RWPE1 (cell line): ENCODE results near the gene CDC42EP2.
A peak's percentile ranks its signal among the peaks of the same experiment; 100 is the strongest.
"Not testable (repeated sequence)": the region's sequence is repeated elsewhere in the genome, so short reads cannot be mapped to it uniquely, and the experiment has no call there.

Experiments used
- CTCF ChIA-PET: fragments of 350-600 bp; sonication (Branson Sonifier 250); formaldehyde crosslinking; extraction: SDS; loops from one replicate; lab custom pipeline; 2021; lab: Yijun Ruan, JAX
- POLR2A ChIA-PET: fragments of 400-600 bp; formaldehyde crosslinking; extraction: SDS; loops from one replicate; lab custom pipeline; 2020; ENCODE audit warnings: antibody characterized with exemption; ENCODE audit not compliant: low non-redundant PET; lab: Yijun Ruan, JAX
- DNase-seq: peaks from one replicate; pipeline ENCODE4 v3.0.0; 2012; ENCODE audit warnings: low spot score
- H3K27ac ChIP-seq: fragments of 450-650 bp; 2 replicates; pipeline ENCODE4 v1.5.1; 2017
- TF ChIP-seq, protein P1 (sequence below): fragments of 450-650 bp; conservative IDR thresholded peaks from 2 replicates; pipeline ENCODE4 v1.5.1; 2017; ENCODE audit warnings: low read depth, mild to moderate bottlenecking

Gene CDC42EP2

GRCh38 chr11:65329944-65330403, 15.3 kb downstream of the CDC42EP2 start:
- H3K27ac ChIP-seq, result peak overlapping the region; percentile 49
- peak; percentile 61 for DNase-seq
- POLR2A ChIA-PET, result interaction anchor here (1.0 kb wide), 2 partner anchors 68 to 208 kb away, joined by 3 to 5 read pairs; partner anchors contain the start of genes FAU, MRPL49 and POLA2
- TF ChIP-seq, protein P1, sequence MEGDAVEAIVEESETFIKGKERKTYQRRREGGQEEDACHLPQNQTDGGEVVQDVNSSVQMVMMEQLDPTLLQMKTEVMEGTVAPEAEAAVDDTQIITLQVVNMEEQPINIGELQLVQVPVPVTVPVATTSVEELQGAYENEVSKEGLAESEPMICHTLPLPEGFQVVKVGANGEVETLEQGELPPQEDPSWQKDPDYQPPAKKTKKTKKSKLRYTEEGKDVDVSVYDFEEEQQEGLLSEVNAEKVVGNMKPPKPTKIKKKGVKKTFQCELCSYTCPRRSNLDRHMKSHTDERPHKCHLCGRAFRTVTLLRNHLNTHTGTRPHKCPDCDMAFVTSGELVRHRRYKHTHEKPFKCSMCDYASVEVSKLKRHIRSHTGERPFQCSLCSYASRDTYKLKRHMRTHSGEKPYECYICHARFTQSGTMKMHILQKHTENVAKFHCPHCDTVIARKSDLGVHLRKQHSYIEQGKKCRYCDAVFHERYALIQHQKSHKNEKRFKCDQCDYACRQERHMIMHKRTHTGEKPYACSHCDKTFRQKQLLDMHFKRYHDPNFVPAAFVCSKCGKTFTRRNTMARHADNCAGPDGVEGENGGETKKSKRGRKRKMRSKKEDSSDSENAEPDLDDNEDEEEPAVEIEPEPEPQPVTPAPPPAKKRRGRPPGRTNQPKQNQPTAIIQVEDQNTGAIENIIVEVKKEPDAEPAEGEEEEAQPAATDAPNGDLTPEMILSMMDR, result peak; percentile 79
- CTCF ChIA-PET, result interaction anchor here (0.5 to 10.4 kb wide), 27 partner anchors 8 to 324 kb away, joined by 3 to 83 read pairs (median 4); partner anchors contain the start of gene CDC42EP2

DNA sequence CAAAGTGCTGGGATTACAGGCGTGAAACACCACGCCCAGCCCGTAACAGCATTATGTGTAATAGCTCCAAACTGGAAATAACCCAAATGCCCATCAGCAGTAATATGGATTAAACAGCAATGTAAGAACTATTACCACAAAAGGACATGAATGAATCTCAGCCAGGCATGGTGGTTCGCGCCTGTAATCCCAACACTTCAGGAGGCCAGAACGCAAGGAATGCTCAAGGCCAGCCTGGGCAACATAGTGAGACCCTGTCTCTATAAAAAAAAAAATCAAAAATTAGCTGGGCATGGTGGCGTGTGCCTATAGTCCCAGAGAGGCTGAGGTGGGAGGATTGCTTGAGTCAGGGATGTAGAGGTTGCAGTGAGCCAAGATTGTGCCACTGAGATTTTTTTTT, 15.9 kb downstream of the CDC42EP2 start:
- DNase-seq, result no peak
- TF ChIP-seq, protein P1, result no peak
- H3K27ac ChIP-seq, result peak overlapping the region; percentile 49
- CTCF ChIA-PET, result interaction anchor here (0.5 to 10.4 kb wide), 22 partner anchors 9 to 324 kb away, joined by 3 to 83 read pairs (median 4); partner anchors contain the start of gene CDC42EP2
- POLR2A ChIA-PET, result interaction anchor here (1.0 kb wide), 2 partner anchors 69 to 208 kb away, joined by 3 to 5 read pairs; partner anchors contain the start of genes FAU, MRPL49 and POLA2

DNA sequence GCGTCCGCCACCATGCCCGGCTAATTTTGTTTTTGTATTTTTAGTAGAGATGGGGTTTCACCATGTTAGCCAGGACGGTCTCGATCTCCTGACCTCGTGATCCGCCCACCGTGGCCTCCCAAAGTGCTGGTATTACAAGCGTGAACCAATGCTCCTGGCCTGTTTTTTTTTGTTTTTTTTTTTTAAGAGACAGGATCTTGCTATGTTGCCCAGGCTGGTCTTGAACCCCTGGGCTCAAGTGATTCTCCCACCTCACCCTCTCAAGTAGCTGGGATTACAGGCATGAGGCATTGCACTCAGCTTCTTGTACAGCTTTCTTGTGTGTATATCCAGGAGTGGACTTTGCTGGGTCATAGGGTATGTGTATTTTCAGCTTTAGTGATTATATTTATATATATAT, 17.9 kb downstream of the CDC42EP2 start:
- CTCF ChIA-PET, result interaction anchor here (10.4 kb wide), 1 partner anchor 17 kb away, joined by 83 read pairs; the partner anchor contains the start of gene CDC42EP2
- H3K27ac ChIP-seq, DNase-seq: not testable (repeated sequence)
- POLR2A ChIA-PET, result interaction anchor here (0.7 to 1.5 kb wide), 2 partner anchors 70 to 292 kb away, joined by 4 read pairs; partner anchors contain the start of gene SAC3D1

GRCh38 chr11:65334696-65335295, 20.1 kb downstream of the CDC42EP2 start:
- ChIA-PET CTCF (interaction anchor here (0.9 kb wide), 1 partner anchor 20 kb away, joined by 7 read pairs; no protein-coding TSS in a partner anchor), POLR2A (no interaction called here)
- TF ChIP-seq, protein P1, result no peak
- no peak for DNase-seq
- peak overlapping the region; percentile 87 for H3K27ac ChIP-seq

GRCh38 chr11:65338676-65339075, 24.0 kb downstream of the CDC42EP2 start:
- TF ChIP-seq, protein P1, result no peak
- ChIA-PET CTCF (interaction anchor here (0.6 to 1.2 kb wide), 2 partner anchors 9 kb away, joined by 3 read pairs; no protein-coding TSS in a partner anchor), POLR2A (no interaction called here)
- peak overlapping the region; percentile 24; the same call in 1 of the 2 replicates for H3K27ac ChIP-seq
- no peak for DNase-seq

GRCh38 chr11:65340226-65340625, 25.6 kb downstream of the CDC42EP2 start:
- TF ChIP-seq, protein P1, result no peak
- no peak overlapping the region for H3K27ac ChIP-seq
- DNase-seq, result no peak
- POLR2A ChIA-PET, result no interaction called here
- CTCF ChIA-PET, result no interaction called here
